Measurements from ENCODE around the gene C1orf232. TPM values are rescaled to one million over a fixed set of nuclear protein-coding genes. Genes with fewer than 3 reads are reported as not detected.

C1orf232 gene
- total and polyA plus RNA-seq, 2 of the 8 experiments (the other 6 are each of a cell fraction or from before 2014, with no cell fraction given): not detected

DNA sequence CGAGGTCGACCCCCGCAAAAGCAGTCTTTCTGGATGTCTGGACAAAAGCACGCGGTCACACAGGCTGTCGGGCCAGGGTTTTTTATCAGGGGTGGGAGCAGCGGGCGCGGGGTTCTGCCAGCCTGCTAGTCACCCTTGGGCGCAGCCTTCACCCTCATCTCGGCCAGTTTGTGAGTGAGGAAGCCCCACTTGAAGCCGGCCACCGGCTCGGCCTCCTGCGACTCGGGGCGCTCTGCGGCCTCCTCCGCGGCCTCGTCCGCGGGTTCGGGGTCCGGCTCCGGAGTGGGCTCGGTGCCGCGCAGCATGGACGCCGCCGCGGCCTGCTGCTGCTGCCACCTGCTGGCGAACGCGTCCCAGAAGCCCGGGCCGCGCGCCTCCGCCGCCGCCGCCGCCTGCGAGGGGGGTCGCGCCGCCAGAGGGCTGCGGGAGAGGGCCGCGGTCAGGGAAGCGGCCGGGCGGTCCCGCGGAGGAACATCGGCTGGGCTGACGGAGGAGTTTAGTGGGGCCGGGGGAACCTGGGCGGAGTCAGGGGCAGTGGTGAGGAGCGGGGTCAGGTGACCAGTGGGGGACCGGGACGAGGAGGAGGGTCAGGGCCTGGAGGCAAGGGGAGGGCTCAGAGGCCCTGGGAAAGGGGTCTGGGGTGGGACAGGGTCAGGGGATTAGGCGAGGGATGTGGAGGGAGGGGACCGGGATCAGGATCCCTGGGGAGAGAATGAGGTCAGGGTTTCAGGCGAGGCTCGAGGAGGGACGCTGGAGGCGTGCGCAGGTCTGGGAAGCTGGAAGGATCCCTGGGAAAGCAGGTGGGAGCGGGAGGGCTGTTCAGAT lies 4.5 kb downstream of the C1orf232 start (continued):
- no peak for TF ChIP-seq SIX5 (IDR thresholded peaks at IDR 0.05; ENCODE audit: low read depth, low read length)
- no peak for TF ChIP-seq TEAD4 (IDR thresholded peaks at IDR 0.05; ENCODE audit: low read depth, low read length)
- TF ChIP-seq JUN (IDR thresholded peaks at IDR 0.05; ENCODE audit: low read depth, low read length): no peak
- TF ChIP-seq RXRA (IDR thresholded peaks at IDR 0.05; ENCODE audit: insufficient read depth, low read depth, low read length): no peak
- no peak for TF ChIP-seq BCL11A (IDR thresholded peaks at IDR 0.05; ENCODE audit: low read depth in 2 of 2, low read length in 2 of 2)
- TF ChIP-seq TAF1 (IDR thresholded peaks at IDR 0.05; ENCODE audit: low read depth, low read length): peak; percentile 41; the same call in 1 of the 2 replicates
- no peak for TF ChIP-seq POU5F1 (IDR thresholded peaks at IDR 0.05; ENCODE audit: low read depth, low read length)
- no peak for TF ChIP-seq SP2 (IDR thresholded peaks at IDR 0.05; ENCODE audit: low read length)
- no peak for TF ChIP-seq KDM5A (IDR thresholded peaks at IDR 0.05; ENCODE audit: low read length)
- TF ChIP-seq CHD1 (IDR thresholded peaks at IDR 0.05; ENCODE audit: low read depth, low read length): no peak

Data from H1 (cell line).